ENCODE measurements around the gene MAU2. TPM values are rescaled to one million over a fixed set of nuclear protein-coding genes. Genes with fewer than 3 reads are reported as not detected.
A peak's percentile ranks its signal among the peaks of the same experiment; 100 is the strongest.

Gene MAU2
- total RNA-seq, 1 donor from 2014 or later, result 45.4 TPM

DNA sequence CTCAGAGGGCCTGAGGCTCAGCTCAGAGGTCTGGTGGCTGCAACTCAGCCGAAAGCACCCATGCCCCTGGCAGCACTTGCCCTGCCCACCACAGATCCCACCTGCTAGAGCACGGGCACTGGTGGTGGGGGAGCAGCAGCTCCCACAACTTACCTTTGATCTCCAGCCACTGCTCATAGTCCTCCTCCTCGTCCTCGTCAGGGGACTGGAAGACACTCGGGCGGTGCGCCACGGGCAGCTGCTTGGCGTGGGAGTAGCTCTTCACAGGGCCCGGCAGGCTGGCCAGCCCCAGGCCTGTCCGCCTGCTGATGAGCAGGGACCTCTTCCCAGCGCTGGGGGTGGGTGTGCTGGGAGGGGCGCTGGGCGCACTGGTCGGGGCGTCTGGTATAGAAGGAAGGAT lies 14.9 kb upstream of the MAU2 start:
- TF ChIP-seq, protein P1, sequence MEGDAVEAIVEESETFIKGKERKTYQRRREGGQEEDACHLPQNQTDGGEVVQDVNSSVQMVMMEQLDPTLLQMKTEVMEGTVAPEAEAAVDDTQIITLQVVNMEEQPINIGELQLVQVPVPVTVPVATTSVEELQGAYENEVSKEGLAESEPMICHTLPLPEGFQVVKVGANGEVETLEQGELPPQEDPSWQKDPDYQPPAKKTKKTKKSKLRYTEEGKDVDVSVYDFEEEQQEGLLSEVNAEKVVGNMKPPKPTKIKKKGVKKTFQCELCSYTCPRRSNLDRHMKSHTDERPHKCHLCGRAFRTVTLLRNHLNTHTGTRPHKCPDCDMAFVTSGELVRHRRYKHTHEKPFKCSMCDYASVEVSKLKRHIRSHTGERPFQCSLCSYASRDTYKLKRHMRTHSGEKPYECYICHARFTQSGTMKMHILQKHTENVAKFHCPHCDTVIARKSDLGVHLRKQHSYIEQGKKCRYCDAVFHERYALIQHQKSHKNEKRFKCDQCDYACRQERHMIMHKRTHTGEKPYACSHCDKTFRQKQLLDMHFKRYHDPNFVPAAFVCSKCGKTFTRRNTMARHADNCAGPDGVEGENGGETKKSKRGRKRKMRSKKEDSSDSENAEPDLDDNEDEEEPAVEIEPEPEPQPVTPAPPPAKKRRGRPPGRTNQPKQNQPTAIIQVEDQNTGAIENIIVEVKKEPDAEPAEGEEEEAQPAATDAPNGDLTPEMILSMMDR (IDR thresholded peaks at IDR 0.05), result no peak
- Mint-ChIP-seq H3K27ac (ENCODE audit: unreplicated experiment) (no peak overlapping the region), H3K4me3 (ENCODE audit: unreplicated experiment) (no peak overlapping the region), H3K36me3 (ENCODE audit: low read depth) (peaks cover 30% of the 10 kb centered on the region), H3K4me1 (ENCODE audit: low read depth) (no peaks in the 10 kb centered on the region), H3K27me3 (ENCODE audit: low read depth) (no peaks in the 10 kb centered on the region), H3K9me3 (ENCODE audit: low read depth) (no peaks in the 10 kb centered on the region)
- DNase-seq (ENCODE audit: low spot score), result peak; percentile 90

DNA sequence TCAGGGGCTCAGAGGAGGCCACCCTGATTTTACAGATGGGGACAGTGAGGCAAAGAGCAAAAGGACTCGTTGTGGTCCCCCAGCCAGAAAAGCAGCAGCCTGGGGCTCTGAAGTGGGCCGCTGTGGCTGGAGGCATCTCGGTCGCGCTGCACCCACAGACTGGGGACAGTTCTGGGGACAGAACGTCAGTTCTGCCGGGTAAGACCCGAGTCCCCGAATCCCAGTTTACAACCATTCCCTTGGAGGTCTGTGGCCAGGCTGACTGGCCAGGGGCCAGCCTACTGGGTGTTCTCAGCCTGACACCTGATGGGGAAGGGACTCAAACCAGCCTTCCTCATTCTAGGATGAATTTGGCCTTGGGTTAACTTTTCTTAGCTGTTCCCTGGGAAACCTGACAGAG lies 14.4 kb upstream of the MAU2 start:
- DNase-seq (ENCODE audit: low spot score), result no peak
- Mint-ChIP-seq H3K27ac (ENCODE audit: unreplicated experiment) (no peak overlapping the region), H3K36me3 (ENCODE audit: low read depth) (peaks cover 28% of the 10 kb centered on the region), H3K9me3 (ENCODE audit: low read depth) (no peaks in the 10 kb centered on the region), H3K4me3 (ENCODE audit: unreplicated experiment) (no peak overlapping the region), H3K27me3 (ENCODE audit: low read depth) (no peaks in the 10 kb centered on the region), H3K4me1 (ENCODE audit: low read depth) (no peaks in the 10 kb centered on the region)
- TF ChIP-seq, protein P1 (IDR thresholded peaks at IDR 0.05), result no peak

DNA sequence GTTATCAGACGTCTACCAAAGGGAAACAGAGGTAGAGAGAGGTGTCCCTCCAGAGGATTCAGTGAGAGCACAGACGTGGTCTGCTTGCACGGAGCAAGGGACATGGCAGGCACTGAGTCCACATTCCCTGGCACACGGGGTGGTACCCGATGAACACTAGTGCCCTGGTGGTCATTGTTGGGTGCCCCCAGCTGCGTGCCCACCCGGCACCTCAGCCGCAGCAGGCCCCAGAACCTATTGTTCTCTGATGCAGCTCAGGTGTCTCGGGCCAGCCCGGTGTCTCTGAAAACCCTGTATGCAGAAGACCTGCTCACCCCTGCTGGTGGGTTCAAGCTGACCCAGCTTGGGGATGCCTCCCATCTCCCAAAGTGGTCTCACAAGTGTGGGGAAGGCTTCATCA lies 12.3 kb upstream of the MAU2 start:
- Mint-ChIP-seq H3K9me3 (ENCODE audit: low read depth) (no peaks in the 10 kb centered on the region), H3K27ac (ENCODE audit: unreplicated experiment) (no peak overlapping the region), H3K4me3 (ENCODE audit: unreplicated experiment) (no peak overlapping the region), H3K36me3 (ENCODE audit: low read depth) (peaks cover 24% of the 10 kb centered on the region), H3K4me1 (ENCODE audit: low read depth) (no peaks in the 10 kb centered on the region), H3K27me3 (ENCODE audit: low read depth) (no peaks in the 10 kb centered on the region)
- TF ChIP-seq, protein P1 (IDR thresholded peaks at IDR 0.05), result no peak
- no peak for DNase-seq (ENCODE audit: low spot score)

DNA sequence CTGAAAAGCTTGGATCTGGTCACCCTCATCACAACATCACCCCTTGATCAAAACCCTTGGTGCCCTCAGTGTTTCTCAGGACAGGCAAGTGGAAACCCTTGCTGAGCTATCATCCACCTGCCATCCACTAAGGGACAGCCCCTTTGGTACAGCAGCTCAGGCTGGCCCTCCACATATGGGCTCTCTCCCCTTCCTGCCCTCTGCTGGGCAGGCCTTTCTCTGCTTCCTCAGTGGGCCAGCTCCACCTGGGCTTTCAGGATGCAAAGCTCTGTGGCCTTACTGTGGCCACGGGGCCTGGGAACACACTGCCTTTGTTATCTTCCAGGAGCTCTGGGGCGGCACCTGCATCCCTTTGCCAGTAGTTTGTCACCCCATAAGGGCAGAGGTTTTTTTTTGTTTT lies 5.2 kb upstream of the MAU2 start:
- no peak overlapping the region for H3K27ac Mint-ChIP-seq (ENCODE audit: unreplicated experiment)
- H3K9me3 Mint-ChIP-seq (ENCODE audit: low read depth), result no peaks in the 10 kb centered on the region
- no peak for DNase-seq (ENCODE audit: low spot score)
- peaks cover 14% of the 10 kb centered on the region for H3K36me3 Mint-ChIP-seq (ENCODE audit: low read depth)
- H3K4me1 Mint-ChIP-seq (ENCODE audit: low read depth), result peaks cover 16% of the 10 kb centered on the region
- TF ChIP-seq, protein P1 (IDR thresholded peaks at IDR 0.05), result peak; percentile 13
- no peak overlapping the region for H3K4me3 Mint-ChIP-seq (ENCODE audit: unreplicated experiment)
- H3K27me3 Mint-ChIP-seq (ENCODE audit: low read depth), result no peaks in the 10 kb centered on the region

DNA sequence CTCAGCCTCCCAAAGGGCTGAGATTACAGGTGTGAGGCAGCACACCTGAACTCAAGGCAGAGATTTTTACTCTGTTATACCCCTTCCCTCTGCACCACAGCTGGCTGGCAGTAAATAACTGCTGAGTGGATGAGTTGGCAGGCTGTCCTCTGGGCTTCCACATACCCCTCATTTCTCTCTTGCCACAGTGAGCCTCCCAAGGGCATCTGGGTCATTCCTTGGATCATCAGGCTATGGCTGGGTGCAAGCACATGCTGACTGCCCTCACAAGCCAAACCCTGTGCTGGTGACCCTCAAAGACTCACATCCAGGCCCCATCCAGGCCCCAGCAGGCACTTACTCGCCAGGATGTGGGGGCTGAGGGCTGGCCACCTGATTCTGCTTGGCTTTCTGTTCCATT lies 4.5 kb upstream of the MAU2 start:
- no peaks in the 10 kb centered on the region for H3K27me3 Mint-ChIP-seq (ENCODE audit: low read depth)

More for the DNA sequence above, 4.5 kb upstream of the MAU2 start:
- Mint-ChIP-seq H3K4me1 (ENCODE audit: low read depth) (peaks cover 16% of the 10 kb centered on the region), H3K4me3 (ENCODE audit: unreplicated experiment) (no peak overlapping the region), H3K27ac (ENCODE audit: unreplicated experiment) (no peak overlapping the region), H3K36me3 (ENCODE audit: low read depth) (peaks cover 13% of the 10 kb centered on the region), H3K9me3 (ENCODE audit: low read depth) (no peaks in the 10 kb centered on the region)
- TF ChIP-seq, protein P1 (IDR thresholded peaks at IDR 0.05), result no peak
- no peak for DNase-seq (ENCODE audit: low spot score)
